Midbrain (tissue), 1 donor: Measurements from ENCODE around the gene TENM4.
"Not testable (repeated sequence)": the region's sequence is repeated elsewhere in the genome, so short reads cannot be mapped to it uniquely, and the experiment has no call there.

Source experiments
- DNase-seq: peaks from one replicate; lab custom pipeline; 2025; lab: John Stamatoyannopoulos, UW

The TENM4 gene

GRCh38 chr11:78902771-78903507, 537.9 kb downstream of the TENM4 start:
- DNase-seq: no peak

DNA sequence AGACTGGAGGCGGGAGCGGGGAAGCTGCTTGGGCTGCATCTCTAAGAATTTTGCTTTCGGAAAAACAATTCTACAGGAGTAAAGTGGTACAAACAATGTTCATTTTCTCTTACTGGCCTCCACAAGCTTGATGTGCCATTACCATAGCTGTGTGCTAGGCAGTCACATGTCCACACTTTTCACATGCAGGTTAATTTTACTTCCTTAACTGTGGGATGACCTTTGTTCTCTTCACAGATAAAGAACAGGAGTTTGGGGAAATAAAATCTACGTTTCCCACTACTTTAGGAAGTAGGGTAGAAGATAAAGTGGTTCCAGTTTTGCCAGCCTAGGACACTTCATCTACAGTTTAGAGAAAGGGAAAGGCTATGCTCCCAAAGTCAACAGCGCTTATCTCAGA, 539.0 kb downstream of the TENM4 start:
- no peak for DNase-seq

DNA sequence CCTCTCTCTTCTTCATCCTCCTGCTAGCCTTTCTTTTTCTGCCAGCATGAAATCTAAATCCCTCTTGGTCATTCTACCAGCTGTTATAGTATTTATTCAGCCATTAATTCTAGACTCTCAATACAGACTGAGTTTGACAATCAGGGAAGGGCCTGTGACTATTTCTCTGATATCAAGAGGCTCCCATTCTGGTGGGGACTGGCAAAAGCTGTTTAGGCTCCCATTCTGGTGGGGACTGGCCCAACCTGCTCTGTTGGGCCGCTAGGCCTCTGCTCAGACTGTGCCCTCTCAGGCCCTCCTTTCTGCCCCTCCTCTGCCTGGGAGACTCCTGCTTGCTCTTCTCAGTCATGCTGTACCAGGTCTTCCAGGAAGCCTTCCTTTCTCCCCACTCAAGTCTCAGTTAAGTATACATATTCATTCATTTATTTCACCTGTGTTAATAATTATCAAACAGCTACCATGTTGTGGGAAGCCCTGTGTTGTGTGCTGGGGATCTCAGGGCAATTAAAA, 542.5 kb downstream of the TENM4 start:
- DNase-seq: no peak

- DNase-seq: no peak
These were observed 546.8 kb downstream of the TENM4 start for GRCh38 chr11:78893996-78894395.

- no peak for DNase-seq
These were observed 551.1 kb downstream of the TENM4 start for GRCh38 chr11:78889698-78890097.

DNA sequence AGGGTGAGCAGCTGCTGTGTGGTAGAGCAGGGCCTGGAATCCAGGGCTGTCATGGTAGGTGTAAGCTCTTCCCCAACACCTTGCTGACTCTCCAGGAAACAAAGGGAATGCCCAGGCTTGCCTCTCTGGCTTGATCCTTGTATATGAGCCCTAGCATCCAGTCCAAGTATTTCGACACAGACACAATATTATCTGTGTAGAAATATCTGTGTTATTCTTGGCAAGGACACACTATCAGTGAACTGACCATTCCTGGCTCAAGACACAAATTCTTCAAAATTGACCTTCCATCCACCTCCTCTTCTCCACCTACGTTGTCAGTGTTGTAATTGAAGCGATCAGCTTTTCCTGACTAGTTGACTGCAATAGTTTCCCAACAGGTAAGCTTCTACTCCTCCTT, 554.2 kb downstream of the TENM4 start:
- DNase-seq: no peak

- no peak for DNase-seq
These were observed 556.1 kb downstream of the TENM4 start for GRCh38 chr11:78884761-78885160.

DNA sequence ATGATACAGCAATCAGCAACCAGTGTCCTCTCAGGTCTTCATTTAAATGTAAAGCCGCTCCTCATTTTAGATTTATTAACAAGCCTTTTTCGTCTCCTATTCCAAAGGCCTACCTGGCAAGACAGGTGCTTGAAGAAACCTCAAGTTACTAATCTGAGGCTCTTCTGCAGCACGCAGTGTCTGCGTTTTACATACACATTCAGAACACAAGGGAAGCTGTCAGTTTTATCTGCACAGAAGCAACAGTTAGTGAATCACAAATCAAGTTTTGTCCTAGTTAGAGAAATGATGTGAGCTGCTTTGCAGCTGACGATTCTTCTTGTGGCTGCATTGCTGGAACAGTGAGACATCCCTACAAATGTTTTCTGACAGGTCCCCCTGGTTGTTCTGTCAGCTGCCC, 557.3 kb downstream of the TENM4 start:
- DNase-seq: no peak

GRCh38 chr11:78879094-78879980, 561.5 kb downstream of the TENM4 start:
- DNase-seq: not testable (repeated sequence)

- DNase-seq: no peak
These were observed 562.2 kb downstream of the TENM4 start for GRCh38 chr11:78878631-78879030.

GRCh38 chr11:78876676-78877075, 564.2 kb downstream of the TENM4 start:
- DNase-seq: no peak

DNA sequence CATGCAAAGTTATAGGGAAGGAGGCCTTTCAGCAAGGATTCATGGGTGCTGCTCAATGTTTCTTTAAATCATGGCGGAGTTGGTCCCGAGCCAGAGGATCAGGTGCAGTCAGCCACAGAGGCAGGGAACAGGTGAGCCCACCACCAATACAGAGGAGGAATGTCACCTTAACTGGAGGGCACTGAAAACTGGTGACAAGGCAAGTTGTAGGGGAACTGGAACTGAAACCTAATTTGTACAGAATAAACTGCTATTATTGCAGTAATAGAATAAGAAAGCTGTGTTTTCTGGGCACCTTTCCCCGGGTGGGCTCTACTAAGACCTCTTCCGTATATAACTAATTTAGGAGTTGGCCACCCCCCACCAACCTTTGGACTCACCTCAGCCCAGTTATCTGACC, 570.2 kb downstream of the TENM4 start:
- DNase-seq: no peak

GRCh38 chr11:78869293-78869692, 571.5 kb downstream of the TENM4 start:
- DNase-seq: no peak

- DNase-seq: no peak
These were observed 572.3 kb downstream of the TENM4 start for GRCh38 chr11:78868563-78868962.

DNA sequence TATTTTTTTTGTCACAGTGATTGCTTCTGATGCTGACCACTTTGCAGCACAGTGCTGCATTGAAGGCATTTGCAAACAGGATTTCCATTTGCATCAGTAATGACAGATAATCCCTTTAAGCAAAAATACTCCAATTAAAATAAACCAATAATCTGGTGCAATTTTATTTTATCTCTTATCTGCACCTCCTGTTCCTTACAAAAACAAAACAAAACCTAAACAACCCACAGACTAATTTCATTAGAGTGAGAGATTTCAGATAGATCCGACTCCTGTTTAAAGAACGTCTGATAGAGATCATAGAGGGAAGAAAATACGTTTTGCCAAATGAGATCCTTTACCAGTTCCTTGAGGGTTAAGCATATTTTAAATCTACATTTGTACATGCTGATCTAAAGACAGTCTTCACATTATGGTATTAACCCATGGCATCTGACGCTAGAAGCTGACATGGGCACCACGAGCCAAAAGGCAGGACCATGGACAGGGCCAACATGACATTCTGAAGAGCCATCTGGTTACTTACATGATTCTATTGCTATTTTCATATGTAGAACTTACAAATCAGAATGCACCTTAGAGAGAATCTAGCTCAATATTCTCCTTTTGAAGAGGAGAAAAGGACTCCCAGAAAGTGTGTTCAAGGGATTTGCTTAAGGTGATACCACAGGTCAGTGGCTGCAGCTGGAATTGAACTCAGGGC, 580.0 kb downstream of the TENM4 start:
- no peak for DNase-seq

GRCh38 chr11:78857688-78858087, 583.1 kb downstream of the TENM4 start:
- no peak for DNase-seq

DNA sequence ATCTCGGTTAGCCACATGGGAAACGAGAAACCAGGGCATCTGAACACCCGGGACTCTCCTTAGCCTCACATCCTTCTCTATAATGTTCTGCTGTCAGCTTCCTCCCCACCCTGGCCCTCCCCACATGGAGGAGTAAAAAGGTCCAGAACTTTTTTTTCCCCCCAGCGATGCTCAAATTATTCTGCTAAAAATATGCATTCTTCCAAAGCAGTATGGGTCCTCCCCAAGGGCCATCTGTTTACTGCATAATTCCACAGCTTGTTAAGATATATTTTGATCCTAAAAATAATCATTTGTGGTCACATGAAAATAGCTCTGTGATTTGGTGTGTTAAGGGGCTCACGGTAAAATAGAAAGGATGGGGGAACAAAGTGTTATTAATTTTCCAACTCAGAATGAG, 584.6 kb downstream of the TENM4 start:
- no peak for DNase-seq

GRCh38 chr11:78855116-78855515, 585.7 kb downstream of the TENM4 start:
- no peak for DNase-seq

DNA sequence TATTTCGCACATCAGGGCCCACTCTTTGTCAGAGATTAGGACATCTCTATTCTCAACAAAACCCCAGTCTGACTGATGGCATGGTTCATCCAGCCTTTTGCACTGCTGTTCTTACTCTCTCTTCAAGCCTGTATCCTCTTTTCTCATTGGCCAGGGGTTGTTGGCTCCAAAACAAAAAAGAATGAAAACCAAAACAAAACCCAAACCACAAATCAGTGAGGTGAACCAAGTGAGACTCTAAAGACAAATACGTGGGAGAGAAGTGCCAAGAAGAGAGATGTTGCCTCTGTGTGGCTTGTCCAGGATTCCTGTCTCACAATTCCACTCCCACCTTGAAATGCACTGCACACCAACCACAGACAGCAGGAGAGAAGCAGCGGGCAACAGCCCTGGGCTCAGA, 587.3 kb downstream of the TENM4 start:
- no peak for DNase-seq

GRCh38 chr11:78851878-78852586, 588.8 kb downstream of the TENM4 start:
- DNase-seq: no peak

- no peak for DNase-seq
These were observed 590.8 kb downstream of the TENM4 start for GRCh38 chr11:78850078-78850477.

DNA sequence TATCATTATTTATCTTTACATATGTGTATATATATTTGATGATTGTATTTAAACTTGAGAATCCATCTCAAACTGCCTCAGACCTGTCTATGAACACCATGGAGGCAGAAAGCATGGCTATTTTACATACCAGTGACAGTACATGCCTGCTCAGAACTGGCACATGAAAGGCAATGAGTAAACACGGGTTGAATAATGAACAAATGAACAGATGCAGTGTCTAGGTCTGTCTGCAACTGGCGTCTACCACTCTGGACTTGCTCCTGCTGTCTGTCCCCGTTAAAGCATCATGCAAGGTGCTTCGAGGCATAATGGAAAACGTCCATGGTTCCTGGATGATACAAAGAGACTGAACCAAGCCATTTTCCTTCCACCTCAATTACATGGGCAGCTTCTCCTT, 594.6 kb downstream of the TENM4 start:
- no peak for DNase-seq
